HG03439 (cell line): Measurements from ENCODE around the gene SLC22A13.
"Not testable (repeated sequence)": the region's sequence is repeated elsewhere in the genome, so short reads cannot be mapped to it uniquely, and the experiment has no call there.

Experiments
- ATAC-seq: cut with Tn5 transposase; IDR thresholded peaks from one replicate; pipeline ENCODE4 v1.9.1; 2021; ENCODE audit warnings: mild to moderate bottlenecking, moderate library complexity; ENCODE audit not compliant: unreplicated experiment

Gene SLC22A13

GRCh38 chr3:38265604-38266307, at the start of gene SLC22A13:
Gene SLC22A13, plus strand, starts transcription at chr3:38265812. Its CDS starts 49 bp downstream, at chr3:38265861.
- no peak for ATAC-seq

- ATAC-seq: no peak
These were observed 45.9 kb upstream of the SLC22A13 start for GRCh38 chr3:38219609-38220197.

GRCh38 chr3:38221005-38221404, 44.6 kb upstream of the SLC22A13 start:
- no peak for ATAC-seq

GRCh38 chr3:38222032-38222634, 43.5 kb upstream of the SLC22A13 start:
- no peak for ATAC-seq

- no peak for ATAC-seq
These were observed 41.3 kb upstream of the SLC22A13 start for GRCh38 chr3:38224357-38224756.

- ATAC-seq: no peak
These were observed 39.3 kb upstream of the SLC22A13 start for GRCh38 chr3:38226273-38226672.

- no peak for ATAC-seq
These were observed 37.6 kb upstream of the SLC22A13 start for GRCh38 chr3:38227989-38228388.

- ATAC-seq: no peak
These were observed 36.6 kb upstream of the SLC22A13 start for GRCh38 chr3:38229036-38229435.

- no peak for ATAC-seq
These were observed 32.9 kb upstream of the SLC22A13 start for GRCh38 chr3:38232701-38233100.

- no peak for ATAC-seq
These were observed 30.1 kb upstream of the SLC22A13 start for GRCh38 chr3:38235466-38235865.

GRCh38 chr3:38238416-38239008, 27.1 kb upstream of the SLC22A13 start:
- no peak for ATAC-seq

- ATAC-seq: not testable (repeated sequence)
These were observed 22.8 kb upstream of the SLC22A13 start for GRCh38 chr3:38242812-38243211.

GRCh38 chr3:38245930-38246329, 19.7 kb upstream of the SLC22A13 start:
- no peak for ATAC-seq

GRCh38 chr3:38247366-38248035, 18.1 kb upstream of the SLC22A13 start:
- ATAC-seq: no peak

GRCh38 chr3:38250198-38250597, 15.4 kb upstream of the SLC22A13 start:
- no peak for ATAC-seq

- no peak for ATAC-seq
These were observed 14.4 kb upstream of the SLC22A13 start for GRCh38 chr3:38251197-38251596.

GRCh38 chr3:38253704-38254103, 11.9 kb upstream of the SLC22A13 start:
- ATAC-seq: no peak

GRCh38 chr3:38254872-38255271, 10.7 kb upstream of the SLC22A13 start:
- no peak for ATAC-seq

GRCh38 chr3:38255627-38256026, 10.0 kb upstream of the SLC22A13 start:
- ATAC-seq: no peak

- ATAC-seq: no peak
These were observed 8.0 kb upstream of the SLC22A13 start for GRCh38 chr3:38257583-38257982.

GRCh38 chr3:38260474-38260873, 5.1 kb upstream of the SLC22A13 start:
- no peak for ATAC-seq
